ENCODE data around the gene AP3M1. TPM values are rescaled to one million over a fixed set of nuclear protein-coding genes. Genes with fewer than 3 reads are reported as not detected.
A peak's percentile ranks its signal among the peaks of the same experiment; 100 is the strongest.

AP3M1 gene
- total and polyA plus RNA-seq, 8 donors = 3.5 to 28.1 (median 11.5) TPM

GRCh38 chr10:74079028-74079935 lies 71.3 kb downstream of the AP3M1 start:
- no peak overlapping the region for H3K27ac ChIP-seq
- peak in 1 of 2 donors; percentile 11 for DNase-seq
- peaks cover 0 to 76% (median 27%) of the 10 kb centered on the region in 4 donors for H3K4me1 ChIP-seq
- H3K36me3 ChIP-seq = peaks cover 27 to 48% (median 43%) of the 10 kb centered on the region in 4 donors
- H3K4me3 ChIP-seq = no peak overlapping the region
- no peaks in the 10 kb centered on the region for H3K9me3 ChIP-seq
- TF ChIP-seq POLR2A (IDR thresholded peaks at IDR 0.05) (no peak), POLR2AphosphoS5 (IDR thresholded peaks at IDR 0.05) (no peak), EP300 (IDR thresholded peaks at IDR 0.05) (no peak), CTCF (IDR thresholded peaks at IDR 0.05) (no peak)
- 50 to 62% (median 58%) methylated on average over 4 of the region's 4 CpGs for WGBS, 5 donors
- intact Hi-C loops (cut with DNase I; ENCODE audit: low total_unique reads) = no loop called here
- H3K27me3 ChIP-seq = no peaks in the 10 kb centered on the region

- 22 to 50% (median 23%) methylated on average over 1 of the region's 1 CpG for WGBS, 5 donors
- no peaks in the 10 kb centered on the region for H3K27me3 ChIP-seq
- DNase-seq = peak in 1 of 2 donors; percentile 54
- no peaks in the 10 kb centered on the region for H3K9me3 ChIP-seq
- H3K27ac ChIP-seq = peak overlapping the region in 1 of 5 donors; percentile 13
- intact Hi-C loops (cut with DNase I; ENCODE audit: low total_unique reads) = no loop called here
- TF ChIP-seq EP300 (IDR thresholded peaks at IDR 0.05) (no peak), CTCF (IDR thresholded peaks at IDR 0.05) (no peak), POLR2AphosphoS5 (IDR thresholded peaks at IDR 0.05) (no peak), POLR2A (IDR thresholded peaks at IDR 0.05) (no peak)
- H3K4me1 ChIP-seq = peaks cover 0 to 75% (median 25%) of the 10 kb centered on the region in 4 donors
- no peak overlapping the region for H3K4me3 ChIP-seq
- H3K36me3 ChIP-seq = peaks cover 19 to 48% (median 43%) of the 10 kb centered on the region in 4 donors
Measured at GRCh38 chr10:74078037-74078436, 72.6 kb downstream of the AP3M1 start.

GRCh38 chr10:74077416-74077815 lies 73.2 kb downstream of the AP3M1 start:
- no peak overlapping the region for H3K4me3 ChIP-seq
- no peak for DNase-seq
- 84 to 88% (median 86%) methylated on average over 4 of the region's 4 CpGs for WGBS, 5 donors
- no peak overlapping the region for H3K27ac ChIP-seq
- H3K27me3 ChIP-seq = no peaks in the 10 kb centered on the region
- intact Hi-C loops (cut with DNase I; ENCODE audit: low total_unique reads) = no loop called here
- peaks cover 0 to 73% (median 25%) of the 10 kb centered on the region in 4 donors for H3K4me1 ChIP-seq
- H3K9me3 ChIP-seq = no peaks in the 10 kb centered on the region
- TF ChIP-seq POLR2AphosphoS5 (IDR thresholded peaks at IDR 0.05) (no peak), POLR2A (IDR thresholded peaks at IDR 0.05) (no peak), CTCF (IDR thresholded peaks at IDR 0.05) (no peak)
- H3K36me3 ChIP-seq = peaks cover 20 to 48% (median 43%) of the 10 kb centered on the region in 4 donors

DNA sequence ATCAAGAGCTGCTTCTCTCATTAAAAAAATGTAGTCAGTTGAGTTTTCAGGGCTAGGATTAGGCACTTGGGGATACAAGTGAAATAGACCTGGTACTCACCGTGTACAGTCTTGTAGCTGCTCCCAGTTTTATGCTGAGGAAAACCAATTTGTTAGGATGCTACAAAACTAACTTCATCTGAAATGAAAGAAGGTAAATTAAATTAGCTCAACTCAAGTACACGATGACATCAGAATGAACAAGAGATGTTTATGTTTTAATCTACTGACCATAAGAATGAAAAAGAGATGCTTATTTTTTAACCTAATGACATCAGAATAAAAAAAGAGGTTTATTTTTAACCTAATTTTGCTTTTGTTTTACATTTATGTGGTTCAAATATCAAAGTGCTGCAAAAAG lies 73.7 kb downstream of the AP3M1 start:
- peaks cover 0 to 74% (median 23%) of the 10 kb centered on the region in 4 donors for H3K4me1 ChIP-seq
- DNase-seq = no peak
- H3K9me3 ChIP-seq = no peaks in the 10 kb centered on the region
- H3K27me3 ChIP-seq = no peaks in the 10 kb centered on the region
- intact Hi-C loops (cut with DNase I; ENCODE audit: low total_unique reads) = no loop called here
- TF ChIP-seq POLR2A (IDR thresholded peaks at IDR 0.05) = no peak
- H3K36me3 ChIP-seq = peaks cover 16 to 44% (median 39%) of the 10 kb centered on the region in 4 donors
- H3K27ac ChIP-seq = no peak overlapping the region
- no peak overlapping the region for H3K4me3 ChIP-seq
- WGBS, 5 donors = 81 to 92% (median 87%) methylated on average over 2 of the region's 2 CpGs

DNA sequence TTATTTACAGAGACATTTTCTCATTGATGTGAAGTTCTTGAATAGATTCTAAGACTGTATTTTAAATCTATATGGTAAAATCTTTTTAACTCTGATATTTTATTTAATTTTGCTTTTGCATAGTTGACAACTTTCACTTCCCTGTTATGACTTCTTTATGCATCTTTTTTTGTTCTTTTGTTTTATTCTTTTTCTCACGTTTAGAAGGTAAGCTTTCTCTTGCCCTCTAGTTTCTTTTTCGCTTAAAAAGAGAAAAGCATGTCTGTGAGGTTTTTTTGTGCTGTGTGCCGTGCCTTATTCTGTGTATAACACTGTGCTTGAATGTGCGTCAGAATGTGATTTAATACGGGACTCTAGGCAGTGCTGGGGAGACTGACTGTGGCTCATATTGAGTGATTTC lies 74.7 kb downstream of the AP3M1 start:
- H3K9me3 ChIP-seq = no peaks in the 10 kb centered on the region
- no peak overlapping the region for H3K27ac ChIP-seq
- peaks cover 0 to 74% (median 18%) of the 10 kb centered on the region in 4 donors for H3K4me1 ChIP-seq
- intact Hi-C loops (cut with DNase I; ENCODE audit: low total_unique reads) = no loop called here
- H3K36me3 ChIP-seq = peaks cover 16 to 48% (median 43%) of the 10 kb centered on the region in 4 donors
- TF ChIP-seq CTCF (IDR thresholded peaks at IDR 0.05) (no peak), EP300 (IDR thresholded peaks at IDR 0.05) (no peak), POLR2AphosphoS5 (IDR thresholded peaks at IDR 0.05) (no peak), POLR2A (IDR thresholded peaks at IDR 0.05) (no peak)
- no peaks in the 10 kb centered on the region for H3K27me3 ChIP-seq
- no peak for DNase-seq
- H3K4me3 ChIP-seq = no peak overlapping the region
- 87 to 92% (median 91%) methylated on average over 5 of the region's 5 CpGs for WGBS, 5 donors
